SK-N-SH (cell line): Measurements from ENCODE around the gene PPARD. TPM values are rescaled to one million over a fixed set of nuclear protein-coding genes. Genes with fewer than 3 reads are reported as not detected.

ENCODE experiments used
- CTCF ChIA-PET: fragments of 300-600, 350-600 bp; formaldehyde crosslinking; extraction: SDS; loops from one replicate; lab custom pipeline; 2021; lab: Yijun Ruan, JAX
- POLR2A ChIA-PET: fragments of 350-600 bp; sonication (Branson Sonifier 250); formaldehyde crosslinking; extraction: SDS; loops from one replicate; lab custom pipeline; 2020; ENCODE audit warnings: antibody characterized with exemption, inconsistent platforms; lab: Yijun Ruan, JAX
- DNase-seq: peaks from one replicate; pipeline ENCODE4 v3.0.0; 2012
- H2AFZ ChIP-seq: fragments of 200-600 bp; sonication (generic); 2 replicates; pipeline ENCODE4 v1.8.1; 2016; ENCODE audit warnings: antibody characterized with exemption, mild to moderate bottlenecking, low read depth
- H3F3A ChIP-seq: fragments of 200-600 bp; sonication (generic); replicated peaks from 2 replicates; pipeline ENCODE3; 2016; ENCODE audit warnings: antibody characterized with exemption, mild to moderate bottlenecking; ENCODE audit not compliant: insufficient read depth
- H3K27ac ChIP-seq, 2 experiments: fragments of 200-500 bp in 1 of 2; fragments of 200-600 bp in 1 of 2; sonication (Bioruptor generic) in 1 of 2; sonication (generic), shearing (Covaris generic) in 1 of 2; 2 replicates each; pipeline versions ENCODE4 v1.5.1 to v1.6.1; 2014 to 2016; ENCODE audit warnings: low read depth in 2 of 2, inconsistent platforms in 1 of 2, low read length in 1 of 2, mild to moderate bottlenecking in 1 of 2, mixed read lengths in 1 of 2
- H3K27me3 ChIP-seq: fragments of 200-600 bp; sonication (generic), shearing (Covaris generic); 2 replicates; pipeline ENCODE4 v1.6.1; 2016; ENCODE audit warnings: mixed run types; ENCODE audit not compliant: insufficient read depth
- H3K36me3 ChIP-seq, 2 experiments: fragments of 200-500 bp in 1 of 2; fragments of 200-600 bp in 1 of 2; sonication (Bioruptor generic) in 1 of 2; sonication (generic) in 1 of 2; replicated peaks in 1 of 2; 2 replicates each; pipeline versions ENCODE3 to v1.5.1; 2014 to 2016; ENCODE audit warnings: low read length in 1 of 2, mild to moderate bottlenecking in 1 of 2; ENCODE audit not compliant: insufficient read depth in 2 of 2, control insufficient read depth in 1 of 2
- H3K4me1 ChIP-seq, 2 experiments: fragments of 200-500 bp in 1 of 2; fragments of 200-600 bp in 1 of 2; sonication (Bioruptor generic) in 1 of 2; sonication (generic), shearing (Covaris generic) in 1 of 2; 2 replicates each; pipeline versions ENCODE4 v1.5.1 to v1.6.1; 2014 to 2016; ENCODE audit warnings: low read depth in 1 of 2, low read length in 1 of 2, mixed run types in 1 of 2; ENCODE audit not compliant: insufficient read depth in 2 of 2, control insufficient read depth in 1 of 2
- H3K4me2 ChIP-seq: fragments of 200-600 bp; sonication (generic), shearing (Covaris generic); 2 replicates; pipeline ENCODE4 v1.6.1; 2017; ENCODE audit warnings: mixed run types
- H3K4me3 ChIP-seq, 2 experiments: fragments of 200-500 bp in 1 of 2; fragments of 200-600 bp in 1 of 2; sonication (Bioruptor generic) in 1 of 2; sonication (generic), shearing (Covaris generic) in 1 of 2; 2 replicates each; pipeline versions ENCODE4 v1.5.1 to v1.8.1; 2014 to 2016; ENCODE audit warnings: low read depth in 2 of 2, inconsistent platforms in 1 of 2, low read length in 1 of 2, mild to moderate bottlenecking in 1 of 2, mixed read lengths in 1 of 2, moderate library complexity in 1 of 2
- H3K79me2 ChIP-seq: fragments of 200-600 bp; sonication (generic); 2 replicates; pipeline ENCODE4 v1.8.1; 2017; ENCODE audit warnings: mild to moderate bottlenecking; ENCODE audit not compliant: insufficient read depth
- H3K9ac ChIP-seq: fragments of 200-600 bp; sonication (generic); 2 replicates; pipeline ENCODE4 v1.6.1; 2017; ENCODE audit warnings: mixed run types
- H3K9me2 ChIP-seq: fragments of 200-600 bp; sonication (generic); 2 replicates; pipeline ENCODE4 v1.6.1; 2017; ENCODE audit warnings: mixed run types
- H3K9me3 ChIP-seq: fragments of 200-600 bp; sonication (generic); 2 replicates; pipeline ENCODE4 v1.6.1; 2017; ENCODE audit warnings: mixed run types, mild to moderate bottlenecking, moderate library complexity
- H4K20me1 ChIP-seq: fragments of 200-600 bp; sonication (generic); 2 replicates; pipeline ENCODE4 v1.6.1; 2017; ENCODE audit warnings: mild to moderate bottlenecking, mixed run types; ENCODE audit not compliant: insufficient read depth
- EP300 ChIP-seq, 2 experiments: IDR thresholded peaks; 2 replicates each; pipeline versions ENCODE4 v1.4.0 to v1.6.1; 2012; ENCODE audit warnings: borderline replicate concordance in 1 of 2, low read depth in 1 of 2, low read length in 1 of 2
- GABPA ChIP-seq: IDR thresholded peaks from 2 replicates; pipeline ENCODE4 v1.4.0; 2012; ENCODE audit warnings: low read depth, mild to moderate bottlenecking
- PBX3 ChIP-seq: IDR thresholded peaks from 2 replicates; pipeline ENCODE4; 2012
- RAD21 ChIP-seq: IDR thresholded peaks from 2 replicates; pipeline ENCODE4 v1.6.1; 2012; ENCODE audit warnings: mild to moderate bottlenecking, low read length
- RXRA ChIP-seq: IDR thresholded peaks from 2 replicates; pipeline ENCODE4 v1.4.0; 2012; ENCODE audit warnings: low read depth, mild to moderate bottlenecking, borderline replicate concordance
- USF1 ChIP-seq: IDR thresholded peaks from 2 replicates; pipeline ENCODE4 v1.4.0; 2012; ENCODE audit warnings: low read depth, borderline replicate concordance
- USF2 ChIP-seq: fragments of 150-350 bp; IDR thresholded peaks from 2 replicates; pipeline ENCODE4 v1.6.1; 2017; ENCODE audit warnings: antibody characterized with exemption, low read length, low read depth, borderline replicate concordance
- WGBS: methylation state at CpG from one replicate; pipeline ENCODE4 v1.1.6; 2017; ENCODE audit warnings: low lambda C conversion rate; 5-methylcytosine and 5-hydroxymethylcytosine counted together
- polyA plus RNA-seq, 3 experiments: library from polyadenylated mRNA; depleted of rRNA; stranded (reverse); fragments of >200 nt; gene quantifications; 2 replicates each; pipeline ENCODE4 v1.2.3, GENCODE V29; 2012

The PPARD gene
- polyA plus RNA-seq, 1 of the 3 experiments (the other 2 are of a cell fraction): 13.3 TPM

- Histone ChIP-seq H3K79me2 (peaks cover 40% of the 10 kb centered on the region), H3K27me3 (no peaks in the 10 kb centered on the region), H3K9me3 (no peaks in the 10 kb centered on the region), H2AFZ (no peak overlapping the region), H3K4me2 (no peak overlapping the region), H3K4me3 (no peak overlapping the region), H3K9me2 (no peaks in the 10 kb centered on the region), H3K36me3 (peaks cover 0 to 4% of the 10 kb centered on the region in 2 experiments), H4K20me1 (peaks cover 6% of the 10 kb centered on the region; the same call in 1 of the 2 replicates), H3K4me1 (peaks cover 0 to 22% of the 10 kb centered on the region in 2 experiments; a peak in 2 of 4 replicates)
- no peak for DNase-seq
- POLR2A ChIA-PET: interaction anchor here (0.6 to 1.9 kb wide), 4 partner anchors 107 to 132 kb away, joined by 3 to 14 read pairs (median 4); partner anchors contain the start of gene RPL10A
- WGBS: 88% methylated on average over 13 of the region's 13 CpGs
- TF ChIP-seq USF2: no peak
- TF ChIP-seq EP300 (IDR thresholded peaks at IDR 0.05; ENCODE audit: borderline replicate concordance in 1 of 2, low read depth in 1 of 2, low read length in 1 of 2): no peak
- no peak for TF ChIP-seq RXRA
- TF ChIP-seq GABPA: no peak
- TF ChIP-seq PBX3: no peak
- TF ChIP-seq, all 33 proteins: peak for 0
- no peak overlapping the region for H3K9ac ChIP-seq
- H3K27ac ChIP-seq: no peak overlapping the region
- H3F3A ChIP-seq: no peaks in the 10 kb centered on the region
- CTCF ChIA-PET: interaction anchor here (0.6 to 6.9 kb wide), 47 partner anchors 8 to 438 kb away, joined by 3 to 186 read pairs (median 5); partner anchors contain the start of genes FANCE, RPL10A and TEAD3
Measured at GRCh38 chr6:35341557-35341956, 801 bp upstream of the PPARD start.

GRCh38 chr6:35343092-35343834 is 905 bp downstream of the PPARD start:
- peak overlapping the region; percentile 96 for H3K4me2 ChIP-seq
- H2AFZ ChIP-seq: peak overlapping the region; percentile 75; the same call in 1 of the 2 replicates
- TF ChIP-seq GABPA (no peak), RAD21 (no peak), USF1 (no peak)
- H3F3A ChIP-seq: peaks cover 2% of the 10 kb centered on the region
- peaks cover 10% of the 10 kb centered on the region; the same call in 1 of the 2 replicates for H4K20me1 ChIP-seq
- peak overlapping the region; percentile 45 to 87 for H3K27ac ChIP-seq
- H3K9me3 ChIP-seq: no peaks in the 10 kb centered on the region
- H3K79me2 ChIP-seq: peaks cover 53% of the 10 kb centered on the region
- peak; percentile 55 for DNase-seq
- ChIA-PET POLR2A (interaction anchor here (1.0 to 1.9 kb wide), 5 partner anchors 106 to 389 kb away, joined by 3 to 14 read pairs (median 4); partner anchors contain the start of gene RPL10A), CTCF (interaction anchor here (0.8 to 6.9 kb wide), 38 partner anchors 9 to 393 kb away, joined by 3 to 186 read pairs (median 6); partner anchors contain the start of genes FANCE and RPL10A)
- no peaks in the 10 kb centered on the region for H3K27me3 ChIP-seq
- H3K9ac ChIP-seq: peak overlapping the region; percentile 80
- H3K9me2 ChIP-seq: no peaks in the 10 kb centered on the region
- WGBS: 7% methylated on average over 13 of the region's 13 CpGs
- peaks cover 0 to 23% of the 10 kb centered on the region in 2 experiments; a peak in 2 of 4 replicates for H3K4me1 ChIP-seq
- peak overlapping the region; percentile 74 to 85 for H3K4me3 ChIP-seq
- peaks cover 3 to 9% of the 10 kb centered on the region in 2 experiments for H3K36me3 ChIP-seq
